H7 (cell line): ENCODE data around the gene STAMBPL1. TPM values are rescaled to one million over a fixed set of nuclear protein-coding genes. Genes with fewer than 3 reads are reported as not detected.
A peak's percentile ranks its signal among the peaks of the same experiment; 100 is the strongest.
"Not testable (repeated sequence)": the region's sequence is repeated elsewhere in the genome, so short reads cannot be mapped to it uniquely, and the experiment has no call there.

ENCODE experiments used
- DNase-seq: peaks from one replicate; pipeline ENCODE4 v3.0.0; 2012
- H3K27me3 ChIP-seq: 2 replicates; pipeline ENCODE4 v1.6.0; 2011; ENCODE audit warnings: mild to moderate bottlenecking, low read length; ENCODE audit not compliant: control insufficient read depth, insufficient read depth
- H3K36me3 ChIP-seq: replicated peaks from 2 replicates; pipeline ENCODE4 v1.5.1; 2011; ENCODE audit warnings: low read length; ENCODE audit not compliant: control insufficient read depth, insufficient read depth
- H3K4me3 ChIP-seq: 2 replicates; pipeline ENCODE4 v1.5.1; 2011; ENCODE audit warnings: low read depth, mild to moderate bottlenecking, control low read depth, low read length, moderate library complexity; ENCODE audit not compliant: insufficient read depth
- total RNA-seq: library from RNA; depleted of rRNA; stranded (reverse); fragments of >200 nt; shearing (Covaris generic); gene quantifications from 2 replicates; pipeline ENCODE4 v1.2.3, GENCODE V29; 2014

Gene STAMBPL1
- total RNA-seq, 1 experiment from 2014 or later = 2.3 TPM

GRCh38 chr10:88874281-88874680, 5.8 kb upstream of the STAMBPL1 start:
- DNase-seq = no peak
- Histone ChIP-seq H3K4me3 (no peak overlapping the region), H3K36me3 (no peaks in the 10 kb centered on the region), H3K27me3 (peaks cover 6% of the 10 kb centered on the region)

GRCh38 chr10:88875081-88875480, 5.0 kb upstream of the STAMBPL1 start:
- DNase-seq = no peak
- Histone ChIP-seq H3K36me3 (no peaks in the 10 kb centered on the region), H3K27me3 (peaks cover 13% of the 10 kb centered on the region), H3K4me3 (no peak overlapping the region)

GRCh38 chr10:88877298-88877697, 2.7 kb upstream of the STAMBPL1 start:
- no peak overlapping the region for H3K4me3 ChIP-seq
- H3K36me3 ChIP-seq = no peaks in the 10 kb centered on the region
- no peak for DNase-seq
- H3K27me3 ChIP-seq = peaks cover 18% of the 10 kb centered on the region

GRCh38 chr10:88880282-88881076, 434 bp downstream of the STAMBPL1 start:
- peak overlapping the region; percentile 85 for H3K4me3 ChIP-seq
- peaks cover 18% of the 10 kb centered on the region for H3K27me3 ChIP-seq
- DNase-seq = peak; percentile 80
- no peaks in the 10 kb centered on the region for H3K36me3 ChIP-seq

GRCh38 chr10:88881320-88881719, 1.3 kb downstream of the STAMBPL1 start:
- no peak for DNase-seq
- H3K27me3 ChIP-seq = peaks cover 18% of the 10 kb centered on the region

GRCh38 chr10:88881922-88882645, 2.0 kb downstream of the STAMBPL1 start:
- Histone ChIP-seq H3K4me3 (no peak overlapping the region), H3K27me3 (peaks cover 18% of the 10 kb centered on the region), H3K36me3 (no peaks in the 10 kb centered on the region)
- DNase-seq = no peak

More at GRCh38 chr10:88881320-88881719, 1.3 kb downstream of the STAMBPL1 start:
- no peaks in the 10 kb centered on the region for H3K36me3 ChIP-seq
- peak overlapping the region; percentile 85; the same call in 1 of the 2 replicates for H3K4me3 ChIP-seq

GRCh38 chr10:88882646-88883447, 2.8 kb downstream of the STAMBPL1 start:
- not testable (repeated sequence) for DNase-seq, H3K4me3 ChIP-seq, H3K36me3 ChIP-seq
- peaks cover 18% of the 10 kb centered on the region for H3K27me3 ChIP-seq

GRCh38 chr10:88883448-88883809, 3.4 kb downstream of the STAMBPL1 start:
- Histone ChIP-seq H3K4me3 (no peak overlapping the region), H3K36me3 (no peaks in the 10 kb centered on the region), H3K27me3 (peaks cover 18% of the 10 kb centered on the region)
- no peak for DNase-seq

GRCh38 chr10:88886557-88886956, 6.5 kb downstream of the STAMBPL1 start:
- H3K4me3 ChIP-seq = no peak overlapping the region
- H3K36me3 ChIP-seq = no peaks in the 10 kb centered on the region
- no peak for DNase-seq
- H3K27me3 ChIP-seq = no peaks in the 10 kb centered on the region

GRCh38 chr10:88888810-88889445, 8.9 kb downstream of the STAMBPL1 start:
- no peak overlapping the region for H3K4me3 ChIP-seq
- no peak for DNase-seq
- no peaks in the 10 kb centered on the region for H3K27me3 ChIP-seq
- no peaks in the 10 kb centered on the region for H3K36me3 ChIP-seq

GRCh38 chr10:88889559-88890337, 9.7 kb downstream of the STAMBPL1 start:
- Histone ChIP-seq H3K36me3 (no peaks in the 10 kb centered on the region), H3K4me3 (no peak overlapping the region), H3K27me3 (no peaks in the 10 kb centered on the region)
- DNase-seq = no peak

- no peaks in the 10 kb centered on the region for H3K27me3 ChIP-seq
- DNase-seq = no peak
- no peaks in the 10 kb centered on the region for H3K36me3 ChIP-seq
- H3K4me3 ChIP-seq = no peak overlapping the region
Observed at GRCh38 chr10:88890681-88891381, 10.8 kb downstream of the STAMBPL1 start.

GRCh38 chr10:88892222-88892967, 12.3 kb downstream of the STAMBPL1 start:
- Histone ChIP-seq H3K4me3 (no peak overlapping the region), H3K27me3 (no peaks in the 10 kb centered on the region), H3K36me3 (no peaks in the 10 kb centered on the region)
- peak; percentile 21 for DNase-seq
